Activated T-helper 9 cell treated with anti-CD3 and anti-CD28 coated beads, Interleukin-2, amount 50 U/mL, for 16 hours (primary cell): ENCODE measurements around the gene GABRR3.

ENCODE experiments used
- DNase-seq: peaks from one replicate; pipeline ENCODE4 v3.0.0-alpha.2; 2020; ENCODE audit warnings: low read depth

The GABRR3 gene

GRCh38 chr3:98035208-98035607, at the start of gene GABRR3:
Gene GABRR3, minus strand, starts transcription at chr3:98035315. Its CDS starts 328 bp downstream, at chr3:98034987.
- DNase-seq, result no peak

GRCh38 chr3:98073486-98073885, 38.4 kb upstream of the GABRR3 start:
- DNase-seq, result no peak

- DNase-seq, result no peak
Observed at GRCh38 chr3:98070840-98071239, 35.7 kb upstream of the GABRR3 start.

- no peak for DNase-seq
Observed at GRCh38 chr3:98068824-98069223, 33.7 kb upstream of the GABRR3 start.

- DNase-seq, result no peak
Observed at GRCh38 chr3:98058244-98058960, 23.3 kb upstream of the GABRR3 start.

- DNase-seq, result no peak
Observed at GRCh38 chr3:98057631-98058030, 22.5 kb upstream of the GABRR3 start.

- no peak for DNase-seq
Observed at GRCh38 chr3:98056035-98056434, 20.9 kb upstream of the GABRR3 start.

- no peak for DNase-seq
Observed at GRCh38 chr3:98049271-98049670, 14.2 kb upstream of the GABRR3 start.

- DNase-seq, result no peak
Observed at GRCh38 chr3:98048586-98048985, 13.5 kb upstream of the GABRR3 start.

- no peak for DNase-seq
Observed at GRCh38 chr3:98041350-98041749, 6.2 kb upstream of the GABRR3 start.

GRCh38 chr3:98039322-98040024, 4.4 kb upstream of the GABRR3 start:
- DNase-seq, result peak; percentile 48

- no peak for DNase-seq
Observed at GRCh38 chr3:98038876-98039275, 3.8 kb upstream of the GABRR3 start.

- no peak for DNase-seq
Observed at GRCh38 chr3:98038286-98038685, 3.2 kb upstream of the GABRR3 start.

GRCh38 chr3:98034486-98034885, 629 bp downstream of the GABRR3 start:
- DNase-seq, result no peak

- no peak for DNase-seq
Observed at GRCh38 chr3:98034036-98034435, 1.1 kb downstream of the GABRR3 start.

GRCh38 chr3:98032904-98033303, 2.2 kb downstream of the GABRR3 start:
- no peak for DNase-seq

- no peak for DNase-seq
Observed at GRCh38 chr3:98032265-98032664, 2.9 kb downstream of the GABRR3 start.

- DNase-seq, result no peak
Observed at GRCh38 chr3:98029083-98029482, 6.0 kb downstream of the GABRR3 start.

- no peak for DNase-seq
Observed at GRCh38 chr3:98027085-98027446, 8.0 kb downstream of the GABRR3 start.

- no peak for DNase-seq
Observed at GRCh38 chr3:98026425-98027084, 8.6 kb downstream of the GABRR3 start.

GRCh38 chr3:98025392-98025945, 9.6 kb downstream of the GABRR3 start:
- DNase-seq, result no peak

GRCh38 chr3:98022978-98023820, 11.9 kb downstream of the GABRR3 start:
- DNase-seq, result peak; percentile 85
